Measurements from ENCODE around the gene TNRC18. TPM values are rescaled to one million over a fixed set of nuclear protein-coding genes. Genes with fewer than 3 reads are reported as not detected.

The TNRC18 gene
- total and polyA plus RNA-seq, 2 of the 8 experiments (the other 6 are each of a cell fraction or from before 2014, with no cell fraction given), result 1.7 to 8.6 TPM

DNA sequence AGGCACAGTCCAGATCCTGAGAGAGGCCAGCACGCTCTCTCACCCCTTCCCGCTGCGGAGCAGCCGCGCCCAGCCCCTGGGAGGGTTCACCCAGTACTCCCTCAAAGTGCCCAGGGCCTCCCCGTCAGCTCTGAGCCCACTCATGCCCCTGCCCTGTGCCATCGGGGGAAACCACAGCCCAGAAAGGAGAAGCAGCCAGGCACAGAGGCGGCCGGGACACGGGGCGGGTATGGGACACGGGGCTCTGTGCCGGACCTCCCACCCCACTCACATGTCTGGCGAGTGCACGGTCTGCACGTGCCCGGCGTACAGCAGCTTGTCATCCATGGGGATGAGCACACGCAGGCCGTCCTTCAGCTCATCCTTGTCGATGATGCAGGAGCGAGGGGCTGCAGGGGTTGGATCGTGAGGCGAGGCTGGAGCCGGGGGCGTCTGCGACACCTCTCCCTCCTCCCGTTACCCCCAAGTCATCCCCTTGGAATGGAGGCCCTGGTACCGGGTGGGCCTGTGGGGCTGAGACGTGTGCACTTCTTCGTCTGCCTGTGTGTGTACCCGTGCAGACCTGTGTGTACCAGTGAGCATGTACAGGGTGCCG lies 102.7 kb downstream of the TNRC18 start:
- H3K56ac ChIP-seq (replicated peaks; ENCODE audit: insufficient read length, low read depth, low read length), result no peak overlapping the region
- H4K20me1 ChIP-seq (replicated peaks in 1 of 2; ENCODE audit: control insufficient read depth in 1 of 2, insufficient read depth in 2 of 2, low read length in 2 of 2), result no peaks in the 10 kb centered on the region
- H3K23me2 ChIP-seq (ENCODE audit: low read depth, low read length), result no peaks in the 10 kb centered on the region
- H2BK120ac ChIP-seq (replicated peaks; ENCODE audit: low read depth, low read length), result no peak overlapping the region
- H3K4ac ChIP-seq (replicated peaks; ENCODE audit: insufficient read length, low read depth, low read length), result no peak overlapping the region
- no peak overlapping the region for H3K14ac ChIP-seq (ENCODE audit: insufficient read length)
- H4K8ac ChIP-seq (ENCODE audit: extremely low read depth, insufficient read depth, low read length), result no peak overlapping the region
- no peak overlapping the region for H3K18ac ChIP-seq (ENCODE audit: extremely low read depth, low read length)
- no peak overlapping the region for H3K27ac ChIP-seq (ENCODE audit: low read depth, low read length)
- no peak overlapping the region for H2AK5ac ChIP-seq (ENCODE audit: low read depth, low read length)
- H2AFZ ChIP-seq (ENCODE audit: low read length), result no peak overlapping the region
- H2BK12ac ChIP-seq (ENCODE audit: low read depth, low read length), result no peak overlapping the region
- no peak overlapping the region for H3K23ac ChIP-seq (ENCODE audit: insufficient read length)
- WGBS, 2 experiments (ENCODE audit: extremely low coverage in 1 of 2, insufficient coverage in 1 of 2, insufficient read length in 1 of 2, insufficient replicate concordance in 2 of 2, low coverage in 1 of 2, low lambda C conversion rate in 2 of 2, missing lambda C conversion rate in 1 of 2), result 91% methylated on average over 21 of the region's 33 CpGs; no CpG with 5 or more reads in 1 of the 2 experiments
- no peaks in the 10 kb centered on the region for H3K27me3 ChIP-seq (replicated peaks in 1 of 4; ENCODE audit: control insufficient read depth in 3 of 4, extremely low read depth in 1 of 4, insufficient read depth in 3 of 4, low read length in 3 of 4)
- no peaks in the 10 kb centered on the region for H3K4me1 ChIP-seq (replicated peaks in 1 of 4; ENCODE audit: control insufficient read depth in 3 of 4, insufficient read depth in 4 of 4, low read length in 3 of 4)
- ChIA-PET CTCF (ENCODE audit: partially characterized antibody) (interaction anchor here (0.6 kb wide), 1 partner anchor 62 kb away, joined by 3 read pairs; no protein-coding TSS in a partner anchor), POLR2A (ENCODE audit: partially characterized antibody) (interaction anchor here (1.2 kb wide), 1 partner anchor 158 kb away, joined by 3 read pairs; no protein-coding TSS in a partner anchor)
- no peak overlapping the region for H3K4me3 ChIP-seq (ENCODE audit: extremely low read depth in 1 of 4, insufficient read depth in 2 of 4, low read depth in 3 of 4, low read length in 4 of 4)
- H2BK15ac ChIP-seq (ENCODE audit: low read length), result no peak overlapping the region
- no peaks in the 10 kb centered on the region for H3K79me2 ChIP-seq (ENCODE audit: control insufficient read depth in 1 of 2, insufficient read depth in 2 of 2, low read length in 2 of 2)
- no peaks in the 10 kb centered on the region for H3K79me1 ChIP-seq (ENCODE audit: low read depth, low read length)
- H3K9ac ChIP-seq (replicated peaks in 1 of 4; ENCODE audit: extremely low read depth in 1 of 4, low read depth in 3 of 4, low read length in 3 of 4), result no peak overlapping the region
- FAIRE-seq (no peak), DNase-seq (ENCODE audit: low read depth in 1 of 2, low spot score in 2 of 2) (no peak)
- H2BK20ac ChIP-seq (ENCODE audit: low read length), result no peak overlapping the region
- H4K5ac ChIP-seq (ENCODE audit: insufficient read length, low read depth, low read length), result no peak overlapping the region
- peaks cover 5 to 7% of the 10 kb centered on the region in 2 experiments; a peak in 1 of 4 replicates for H3K9me3 ChIP-seq (ENCODE audit: insufficient read depth in 2 of 2, low read depth in 1 of 2, low read length in 1 of 2)
- H4K91ac ChIP-seq (replicated peaks; ENCODE audit: insufficient read length, low read length), result no peak overlapping the region
- H3K4me2 ChIP-seq (ENCODE audit: insufficient read depth in 1 of 2, low read depth in 2 of 2, low read length in 2 of 2), result no peak overlapping the region
- H3K36me3 ChIP-seq (ENCODE audit: control insufficient read depth in 2 of 4, insufficient read depth in 4 of 4, low read length in 3 of 4), result no peaks in the 10 kb centered on the region
- no peak overlapping the region for H2BK5ac ChIP-seq (ENCODE audit: low read depth, low read length)
- no peak for TF ChIP-seq CTCF (IDR thresholded peaks at IDR 0.05; ENCODE audit: control extremely low read depth in 1 of 3, insufficient read depth in 1 of 3, low read depth in 1 of 3, low read length in 3 of 3)
- no peak for TF ChIP-seq CBX5 (IDR thresholded peaks at IDR 0.05; ENCODE audit: low read depth, low read length)
- TF ChIP-seq E2F6 (IDR thresholded peaks at IDR 0.05), result no peak
- no peak for TF ChIP-seq CTBP2 (IDR thresholded peaks at IDR 0.05; ENCODE audit: borderline replicate concordance, insufficient read depth, insufficient read length, low read length)
- no peak for TF ChIP-seq ZNF274 (IDR thresholded peaks at IDR 0.05; ENCODE audit: borderline replicate concordance, extremely low read depth, low read length)
- no peak for TF ChIP-seq BCL11A (IDR thresholded peaks at IDR 0.05; ENCODE audit: low read depth in 2 of 2, low read length in 2 of 2)
- no peak for TF ChIP-seq USF2 (IDR thresholded peaks at IDR 0.05; ENCODE audit: low read length)
- no peak for TF ChIP-seq PHF8 (conservative IDR thresholded peaks at IDR 0.05; ENCODE audit: low read depth, low read length)
